K562 (cell line): ENCODE data around the gene GPR15LG. TPM values are rescaled to one million over a fixed set of nuclear protein-coding genes. Genes with fewer than 3 reads are reported as not detected.

ENCODE experiments used
- polyA plus RNA-seq, 8 experiments: library from polyadenylated mRNA; depleted of rRNA in 4 of 8; stranded (reverse) in 5 of 8; unstranded in 3 of 8; fragments of >200 nt; fragmentation: Nextera tagmentation in 2 of 8; fragmentation: Illumina TruSeq in 1 of 8; extraction: Ambion mirVana in 2 of 8; extraction: Trizol in 1 of 8; gene quantifications; 2 replicates each; pipeline versions ENCODE4 v1.2.1 to v1.2.3, GENCODE V29; 2011 to 2014; ENCODE audit warnings: inconsistent platforms in 1 of 8, missing spikeins in 1 of 8
- total RNA-seq, 7 experiments: library from RNA; depleted of rRNA in 6 of 7; stranded (reverse); fragments of >200 nt in 6 of 7; fragmentation: Illumina TruSeq in 2 of 7; extraction: Trizol in 2 of 7; gene quantifications; 2 replicates each; pipeline versions ENCODE4 v1.2.1 to v1.2.3, GENCODE V29; 2011 to 2021; ENCODE audit warnings: low replicate concordance in 1 of 7

GPR15LG gene
- total and polyA plus RNA-seq, 9 of the 15 experiments (the other 6 are each of a cell fraction or from before 2014, with no cell fraction given): 0.51 TPM; not detected in 8

Other genes starting within 250 kb of the GPR15LG start
- gene GHITM, start 34.3 kb upstream of the GPR15LG start, total RNA-seq (2014; rRNA removed): 353 and 382 TPM in 2 replicates
- gene GHITM, start 34.3 kb upstream of the GPR15LG start, total RNA-seq (2014; rRNA removed; fragmentation: Illumina TruSeq; extraction: Trizol): 410 and 439 TPM in 2 replicates
- gene GHITM, start 34.3 kb upstream of the GPR15LG start, total RNA-seq (2015; rRNA removed; fragmentation: Illumina TruSeq; extraction: Trizol): 319 and 332 TPM in 2 replicates
- gene GHITM, start 34.3 kb upstream of the GPR15LG start, total RNA-seq (2021): 322 and 329 TPM in 2 replicates
- 419 and 525 TPM in 2 replicates for gene GHITM, start 34.3 kb upstream of the GPR15LG start, polyA plus RNA-seq (2011; rRNA removed)
- 335 and 347 TPM in 2 replicates for gene GHITM, start 34.3 kb upstream of the GPR15LG start, polyA plus RNA-seq (2014; fragmentation: Illumina TruSeq; extraction: Trizol)
- gene GHITM, start 34.3 kb upstream of the GPR15LG start, polyA plus RNA-seq (2014; fragmentation: Nextera tagmentation; extraction: Ambion mirVana): 1,000 to 10,000 TPM; 1,201 to 1,258 TPM
- gene GHITM, start 34.3 kb upstream of the GPR15LG start, polyA plus RNA-seq (2014; rRNA removed): 386 and 401 TPM in 2 replicates
- gene CDHR1, start 20.7 kb downstream of the GPR15LG start, total RNA-seq (2014; rRNA removed): 0.23 and 0.29 TPM in 2 replicates
- 0.07 and 0.26 TPM in 2 replicates for gene CDHR1, start 20.7 kb downstream of the GPR15LG start, total RNA-seq (2014; rRNA removed; fragmentation: Illumina TruSeq; extraction: Trizol)
- 0.07 and 0.11 TPM in 2 replicates for gene CDHR1, start 20.7 kb downstream of the GPR15LG start, total RNA-seq (2015; rRNA removed; fragmentation: Illumina TruSeq; extraction: Trizol)
- gene CDHR1, start 20.7 kb downstream of the GPR15LG start, total RNA-seq (2021): 0.20 and 0.56 TPM in 2 replicates
- gene CDHR1, start 20.7 kb downstream of the GPR15LG start, polyA plus RNA-seq (2011; rRNA removed): 0.99 and 2.1 TPM in 2 replicates
- gene CDHR1, start 20.7 kb downstream of the GPR15LG start, polyA plus RNA-seq (2014; fragmentation: Illumina TruSeq; extraction: Trizol): 0.29 and 0.33 TPM in 2 replicates
- under 1 TPM; 0.03 to 0.10 TPM for gene CDHR1, start 20.7 kb downstream of the GPR15LG start, polyA plus RNA-seq (2014; fragmentation: Nextera tagmentation; extraction: Ambion mirVana)
- gene CDHR1, start 20.7 kb downstream of the GPR15LG start, polyA plus RNA-seq (2014; rRNA removed): 0.30 and 0.46 TPM in 2 replicates
- not detected in 2 replicates for gene LRIT2, start 51.7 kb downstream of the GPR15LG start, total RNA-seq (2014; rRNA removed)
- gene LRIT2, start 51.7 kb downstream of the GPR15LG start, total RNA-seq (2014; rRNA removed; fragmentation: Illumina TruSeq; extraction: Trizol): not detected in 2 replicates
- not detected in 2 replicates for gene LRIT2, start 51.7 kb downstream of the GPR15LG start, total RNA-seq (2015; rRNA removed; fragmentation: Illumina TruSeq; extraction: Trizol)
- not detected in 2 replicates for gene LRIT2, start 51.7 kb downstream of the GPR15LG start, total RNA-seq (2021)
- not detected in 2 replicates for gene LRIT2, start 51.7 kb downstream of the GPR15LG start, polyA plus RNA-seq (2011; rRNA removed)
- gene LRIT2, start 51.7 kb downstream of the GPR15LG start, polyA plus RNA-seq (2014; fragmentation: Illumina TruSeq; extraction: Trizol): not detected in 2 replicates
- not detected for gene LRIT2, start 51.7 kb downstream of the GPR15LG start, polyA plus RNA-seq (2014; fragmentation: Nextera tagmentation; extraction: Ambion mirVana)
- not detected in 2 replicates for gene LRIT2, start 51.7 kb downstream of the GPR15LG start, polyA plus RNA-seq (2014; rRNA removed)
- gene LRIT1, start 67.7 kb downstream of the GPR15LG start, total RNA-seq (2014; rRNA removed): not detected in 2 replicates
- not detected in 2 replicates for gene LRIT1, start 67.7 kb downstream of the GPR15LG start, total RNA-seq (2014; rRNA removed; fragmentation: Illumina TruSeq; extraction: Trizol)
- not detected in 2 replicates for gene LRIT1, start 67.7 kb downstream of the GPR15LG start, total RNA-seq (2015; rRNA removed; fragmentation: Illumina TruSeq; extraction: Trizol)
- not detected in 2 replicates for gene LRIT1, start 67.7 kb downstream of the GPR15LG start, total RNA-seq (2021)
- gene LRIT1, start 67.7 kb downstream of the GPR15LG start, polyA plus RNA-seq (2011; rRNA removed): not detected in 2 replicates
- not detected in 2 replicates for gene LRIT1, start 67.7 kb downstream of the GPR15LG start, polyA plus RNA-seq (2014; fragmentation: Illumina TruSeq; extraction: Trizol)
- gene LRIT1, start 67.7 kb downstream of the GPR15LG start, polyA plus RNA-seq (2014; fragmentation: Nextera tagmentation; extraction: Ambion mirVana): not detected
- gene LRIT1, start 67.7 kb downstream of the GPR15LG start, polyA plus RNA-seq (2014; rRNA removed): not detected in 2 replicates
- gene RGR, start 71.3 kb downstream of the GPR15LG start, total RNA-seq (2014; rRNA removed): not detected in 2 replicates
- gene RGR, start 71.3 kb downstream of the GPR15LG start, total RNA-seq (2014; rRNA removed; fragmentation: Illumina TruSeq; extraction: Trizol): not detected in 2 replicates
- gene RGR, start 71.3 kb downstream of the GPR15LG start, total RNA-seq (2015; rRNA removed; fragmentation: Illumina TruSeq; extraction: Trizol): not detected in 2 replicates
- not detected in 2 replicates for gene RGR, start 71.3 kb downstream of the GPR15LG start, total RNA-seq (2021)
- not detected in 2 replicates for gene RGR, start 71.3 kb downstream of the GPR15LG start, polyA plus RNA-seq (2011; rRNA removed)
- gene RGR, start 71.3 kb downstream of the GPR15LG start, polyA plus RNA-seq (2014; fragmentation: Illumina TruSeq; extraction: Trizol): not detected in 2 replicates
- not detected for gene RGR, start 71.3 kb downstream of the GPR15LG start, polyA plus RNA-seq (2014; fragmentation: Nextera tagmentation; extraction: Ambion mirVana)
- not detected in 2 replicates for gene RGR, start 71.3 kb downstream of the GPR15LG start, polyA plus RNA-seq (2014; rRNA removed)
- 5.6 and 6.7 TPM in 2 replicates for gene CCSER2, start 154.8 kb downstream of the GPR15LG start, total RNA-seq (2014; rRNA removed)
- 12.0 and 13.9 TPM in 2 replicates for gene CCSER2, start 154.8 kb downstream of the GPR15LG start, total RNA-seq (2014; rRNA removed; fragmentation: Illumina TruSeq; extraction: Trizol)
- gene CCSER2, start 154.8 kb downstream of the GPR15LG start, total RNA-seq (2015; rRNA removed; fragmentation: Illumina TruSeq; extraction: Trizol): 11.6 and 13.1 TPM in 2 replicates
- 14.1 and 15.1 TPM in 2 replicates for gene CCSER2, start 154.8 kb downstream of the GPR15LG start, total RNA-seq (2021)
- gene CCSER2, start 154.8 kb downstream of the GPR15LG start, polyA plus RNA-seq (2011; rRNA removed): 14.8 and 16.7 TPM in 2 replicates
- gene CCSER2, start 154.8 kb downstream of the GPR15LG start, polyA plus RNA-seq (2014; fragmentation: Illumina TruSeq; extraction: Trizol): 7.0 and 9.7 TPM in 2 replicates
- 1 to 10 TPM; 2.7 to 2.9 TPM for gene CCSER2, start 154.8 kb downstream of the GPR15LG start, polyA plus RNA-seq (2014; fragmentation: Nextera tagmentation; extraction: Ambion mirVana)
- 3.1 and 4.0 TPM in 2 replicates for gene CCSER2, start 154.8 kb downstream of the GPR15LG start, polyA plus RNA-seq (2014; rRNA removed)